ENCODE data around the gene ANO6. TPM values are rescaled to one million over a fixed set of nuclear protein-coding genes. Genes with fewer than 3 reads are reported as not detected.

The ANO6 gene
- total RNA-seq, 4 donors from 2014 or later, result 16.9 to 23.0 (median 20.4) TPM

- intact Hi-C loops (cut with DNase I; ENCODE audit: low total_unique reads), result no loop called here
- in situ Hi-C loops (cut with MboI; ENCODE audit: low pct_ligation_motif_present in 1 of 4, low pct_unique_long_range_greater_than_20kb in 1 of 4, low sequenced_read_pairs in 3 of 4), result no loop called here
Measured at GRCh38 chr12:45432710-45433109, 216.8 kb downstream of the ANO6 start.

GRCh38 chr12:45433441-45433868, 217.6 kb downstream of the ANO6 start:
- intact Hi-C loops (cut with DNase I; ENCODE audit: low total_unique reads) (no loop called here), in situ Hi-C loops (cut with MboI; ENCODE audit: low pct_ligation_motif_present in 1 of 4, low pct_unique_long_range_greater_than_20kb in 1 of 4, low sequenced_read_pairs in 3 of 4) (no loop called here)
- no peaks in the 10 kb centered on the region for H3K27me3 ChIP-seq
- no peaks in the 10 kb centered on the region for H3K4me1 ChIP-seq
- no peaks in the 10 kb centered on the region for H3K9me3 ChIP-seq
- TF ChIP-seq POLR2AphosphoS5 (IDR thresholded peaks at IDR 0.05), result no peak
- no peak for TF ChIP-seq POLR2A (IDR thresholded peaks at IDR 0.05)
- no peak for TF ChIP-seq EP300 (IDR thresholded peaks at IDR 0.05; ENCODE audit: low read depth)
- TF ChIP-seq, protein P1, sequence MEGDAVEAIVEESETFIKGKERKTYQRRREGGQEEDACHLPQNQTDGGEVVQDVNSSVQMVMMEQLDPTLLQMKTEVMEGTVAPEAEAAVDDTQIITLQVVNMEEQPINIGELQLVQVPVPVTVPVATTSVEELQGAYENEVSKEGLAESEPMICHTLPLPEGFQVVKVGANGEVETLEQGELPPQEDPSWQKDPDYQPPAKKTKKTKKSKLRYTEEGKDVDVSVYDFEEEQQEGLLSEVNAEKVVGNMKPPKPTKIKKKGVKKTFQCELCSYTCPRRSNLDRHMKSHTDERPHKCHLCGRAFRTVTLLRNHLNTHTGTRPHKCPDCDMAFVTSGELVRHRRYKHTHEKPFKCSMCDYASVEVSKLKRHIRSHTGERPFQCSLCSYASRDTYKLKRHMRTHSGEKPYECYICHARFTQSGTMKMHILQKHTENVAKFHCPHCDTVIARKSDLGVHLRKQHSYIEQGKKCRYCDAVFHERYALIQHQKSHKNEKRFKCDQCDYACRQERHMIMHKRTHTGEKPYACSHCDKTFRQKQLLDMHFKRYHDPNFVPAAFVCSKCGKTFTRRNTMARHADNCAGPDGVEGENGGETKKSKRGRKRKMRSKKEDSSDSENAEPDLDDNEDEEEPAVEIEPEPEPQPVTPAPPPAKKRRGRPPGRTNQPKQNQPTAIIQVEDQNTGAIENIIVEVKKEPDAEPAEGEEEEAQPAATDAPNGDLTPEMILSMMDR (IDR thresholded peaks at IDR 0.05), result no peak
- 75 to 83% methylated on average over 2 to 6 of the region's 6 CpGs for WGBS, 2 donors (ENCODE audit: low coverage in 1 of 2)
- DNase-seq, result no peak
- H3K27ac ChIP-seq, result no peak overlapping the region
- H3K36me3 ChIP-seq, result no peaks in the 10 kb centered on the region
- H3K4me3 ChIP-seq, result no peak overlapping the region

More at GRCh38 chr12:45432710-45433109, 216.8 kb downstream of the ANO6 start:
- 96 to 98% methylated on average over 5 of the region's 5 CpGs for WGBS, 2 donors (ENCODE audit: low coverage in 1 of 2)
- TF ChIP-seq POLR2AphosphoS5 (IDR thresholded peaks at IDR 0.05), result no peak
- TF ChIP-seq, protein P1 (IDR thresholded peaks at IDR 0.05), result no peak
- no peak for TF ChIP-seq POLR2A (IDR thresholded peaks at IDR 0.05)
- TF ChIP-seq EP300 (IDR thresholded peaks at IDR 0.05; ENCODE audit: low read depth), result no peak
- H3K4me3 ChIP-seq, result no peak overlapping the region
- no peaks in the 10 kb centered on the region for H3K27me3 ChIP-seq
- no peaks in the 10 kb centered on the region for H3K4me1 ChIP-seq
- H3K9me3 ChIP-seq, result no peaks in the 10 kb centered on the region
- DNase-seq, result no peak
- H3K36me3 ChIP-seq, result no peaks in the 10 kb centered on the region
- no peak overlapping the region for H3K27ac ChIP-seq

GRCh38 chr12:45434094-45434493, 218.2 kb downstream of the ANO6 start:
- H3K4me3 ChIP-seq, result no peak overlapping the region
- no peak overlapping the region for H3K27ac ChIP-seq
- no peaks in the 10 kb centered on the region for H3K4me1 ChIP-seq
- WGBS, 2 donors (ENCODE audit: low coverage in 1 of 2), result 90 to 94% methylated on average over 5 to 7 of the region's 7 CpGs
- H3K36me3 ChIP-seq, result no peaks in the 10 kb centered on the region
- no peak for DNase-seq
- in situ Hi-C loops (cut with MboI; ENCODE audit: low pct_ligation_motif_present in 1 of 4, low pct_unique_long_range_greater_than_20kb in 1 of 4, low sequenced_read_pairs in 3 of 4) (no loop called here), intact Hi-C loops (cut with DNase I; ENCODE audit: low total_unique reads) (no loop called here)
- no peaks in the 10 kb centered on the region for H3K9me3 ChIP-seq
- TF ChIP-seq POLR2A (IDR thresholded peaks at IDR 0.05), result no peak
- TF ChIP-seq, protein P1 (IDR thresholded peaks at IDR 0.05), result no peak
- TF ChIP-seq POLR2AphosphoS5 (IDR thresholded peaks at IDR 0.05), result no peak
- no peak for TF ChIP-seq EP300 (IDR thresholded peaks at IDR 0.05; ENCODE audit: low read depth)
- H3K27me3 ChIP-seq, result no peaks in the 10 kb centered on the region

- DNase-seq, result no peak
- TF ChIP-seq EP300 (IDR thresholded peaks at IDR 0.05; ENCODE audit: low read depth), result no peak
- no peak for TF ChIP-seq POLR2AphosphoS5 (IDR thresholded peaks at IDR 0.05)
- TF ChIP-seq, protein P1 (IDR thresholded peaks at IDR 0.05), result no peak
- no peak for TF ChIP-seq POLR2A (IDR thresholded peaks at IDR 0.05)
Measured at GRCh38 chr12:45435945-45436710, 220.2 kb downstream of the ANO6 start.

More at GRCh38 chr12:45435945-45436710, 220.2 kb downstream of the ANO6 start:
- H3K27me3 ChIP-seq, result no peaks in the 10 kb centered on the region
- H3K36me3 ChIP-seq, result no peaks in the 10 kb centered on the region
- intact Hi-C loops (cut with DNase I; ENCODE audit: low total_unique reads) (no loop called here), in situ Hi-C loops (cut with MboI; ENCODE audit: low pct_ligation_motif_present in 1 of 4, low pct_unique_long_range_greater_than_20kb in 1 of 4, low sequenced_read_pairs in 3 of 4) (no loop called here)
- H3K4me1 ChIP-seq, result no peaks in the 10 kb centered on the region
- H3K9me3 ChIP-seq, result no peaks in the 10 kb centered on the region
- no peak overlapping the region for H3K27ac ChIP-seq
- WGBS, 2 donors (ENCODE audit: low coverage in 1 of 2), result 82 to 83% methylated on average over 2 to 3 of the region's 3 CpGs
- H3K4me3 ChIP-seq, result no peak overlapping the region
